HG03442 (cell line): Measurements from ENCODE around the gene STAT5B.

ENCODE experiments used
- ATAC-seq: cut with Tn5 transposase; IDR thresholded peaks from one replicate; pipeline ENCODE4 v1.9.1; 2021; ENCODE audit warnings: mild to moderate bottlenecking, moderate library complexity; ENCODE audit not compliant: unreplicated experiment

The STAT5B gene

DNA sequence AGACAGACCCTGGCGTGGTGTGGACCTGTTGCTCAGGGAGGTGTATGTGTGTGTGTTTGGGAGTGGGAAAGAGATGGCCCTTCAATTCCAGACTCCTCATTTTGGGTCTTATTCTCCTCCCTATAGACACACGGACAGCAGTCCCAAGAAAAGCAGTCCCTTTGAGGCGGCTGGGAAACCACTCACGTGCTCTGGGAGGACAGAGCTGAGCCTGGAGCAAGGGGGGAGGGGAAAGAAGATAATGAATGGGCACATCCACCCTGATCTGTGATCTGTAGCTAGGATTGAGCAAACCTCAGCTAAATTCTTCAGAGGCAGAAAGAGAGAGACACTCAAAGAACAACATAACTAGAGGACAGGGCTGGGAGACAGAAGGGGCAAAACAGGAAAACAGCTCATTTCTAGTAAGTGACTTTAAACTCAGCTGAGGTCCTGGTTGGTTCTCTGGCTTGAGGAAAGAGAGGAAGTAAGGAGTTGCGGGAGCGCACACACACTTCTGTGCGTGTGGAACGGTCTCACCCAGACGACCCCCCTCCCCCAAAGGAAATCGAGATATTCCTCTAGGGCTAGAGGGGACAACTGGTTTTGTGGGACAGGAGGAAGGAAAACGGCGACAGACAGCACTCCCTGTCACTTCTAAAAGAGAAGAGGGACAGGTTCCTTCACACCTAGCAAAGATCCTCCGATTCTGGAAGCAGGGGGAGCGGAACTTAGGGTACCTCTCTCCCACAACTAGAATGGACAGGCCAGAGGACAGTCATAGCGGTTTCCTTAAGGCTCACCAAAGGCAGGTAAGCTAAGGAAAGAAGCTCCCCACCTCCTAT is 122.1 kb downstream of the STAT5B start:
- no peak for ATAC-seq
